ENCODE data around the gene TMCC3. TPM values are rescaled to one million over a fixed set of nuclear protein-coding genes. Genes with fewer than 3 reads are reported as not detected.

The TMCC3 gene
- total RNA-seq, 1 donor from 2014 or later, result 1.7 TPM

DNA sequence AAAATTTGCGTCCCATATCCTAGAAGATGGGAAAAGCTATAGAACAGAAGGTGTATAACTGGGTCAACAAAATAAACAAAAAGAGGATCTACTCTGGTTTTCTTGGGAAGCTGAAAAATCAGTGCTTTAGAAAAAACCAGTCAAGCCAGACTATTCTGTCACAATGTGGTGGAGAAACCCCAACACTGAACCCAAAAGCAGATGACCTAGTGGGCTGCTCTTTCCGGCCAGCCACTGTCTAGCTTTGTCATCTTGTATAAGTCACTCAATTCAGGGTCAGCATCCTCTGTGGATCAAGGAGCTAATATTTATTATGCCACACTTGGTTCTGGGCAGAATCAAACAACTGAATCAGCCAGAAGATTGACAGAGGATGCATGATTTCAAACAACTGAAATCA, 26.6 kb upstream of the TMCC3 start:
- no peaks in the 10 kb centered on the region for H3K36me3 ChIP-seq
- no peak for TF ChIP-seq CTCF (IDR thresholded peaks at IDR 0.05; ENCODE audit: borderline replicate concordance)
- no peak overlapping the region for H3K4me3 ChIP-seq
- no peaks in the 10 kb centered on the region for H3K27me3 ChIP-seq (ENCODE audit: low read depth)
- no peak overlapping the region for H3K27ac ChIP-seq (replicated peaks)
- intact Hi-C loops (cut with micrococcal nuclease), result no loop called here
- DNase-seq, result no peak
- no peaks in the 10 kb centered on the region for H3K9me3 ChIP-seq (replicated peaks)
- peaks cover 17% of the 10 kb centered on the region for H3K4me1 ChIP-seq

GRCh38 chr12:94676031-94676641, 25.8 kb upstream of the TMCC3 start:
- intact Hi-C loops (cut with micrococcal nuclease), result no loop called here
- peaks cover 17% of the 10 kb centered on the region for H3K4me1 ChIP-seq

DNA sequence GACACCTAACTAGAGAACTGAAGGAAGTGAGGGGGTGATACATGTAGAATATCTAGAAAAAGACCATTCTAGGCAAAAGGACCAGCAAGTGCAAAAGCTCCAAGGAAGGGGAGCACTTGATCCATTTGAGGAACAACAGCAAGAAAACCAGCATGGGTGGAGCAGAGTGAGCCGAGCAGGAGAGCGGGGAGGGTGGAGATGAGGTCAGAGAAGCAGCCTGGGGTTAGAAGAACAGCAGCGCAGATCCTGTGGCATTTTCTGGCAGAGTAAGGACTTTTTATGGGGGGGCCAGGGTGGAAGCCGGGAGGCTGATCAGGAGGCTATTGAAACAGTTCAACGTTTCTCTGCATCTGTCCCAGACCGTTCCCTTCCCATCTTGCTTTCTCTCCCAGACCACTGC, 24.5 kb upstream of the TMCC3 start:
- peak; percentile 34 for DNase-seq
- peak overlapping the region; percentile 21 for H3K27ac ChIP-seq (replicated peaks)
- H3K4me1 ChIP-seq, result peaks cover 17% of the 10 kb centered on the region
- no peak overlapping the region for H3K4me3 ChIP-seq
- no peaks in the 10 kb centered on the region for H3K36me3 ChIP-seq
- H3K9me3 ChIP-seq (replicated peaks), result no peaks in the 10 kb centered on the region
- no peaks in the 10 kb centered on the region for H3K27me3 ChIP-seq (ENCODE audit: low read depth)
- intact Hi-C loops (cut with micrococcal nuclease), result no loop called here
- TF ChIP-seq CTCF (IDR thresholded peaks at IDR 0.05; ENCODE audit: borderline replicate concordance), result no peak

More at GRCh38 chr12:94676031-94676641, 25.8 kb upstream of the TMCC3 start:
- H3K9me3 ChIP-seq (replicated peaks), result no peaks in the 10 kb centered on the region
- DNase-seq, result peak; percentile 19
- peak overlapping the region; percentile 3 for H3K27ac ChIP-seq (replicated peaks)
- no peaks in the 10 kb centered on the region for H3K36me3 ChIP-seq
- no peak for TF ChIP-seq CTCF (IDR thresholded peaks at IDR 0.05; ENCODE audit: borderline replicate concordance)
- H3K4me3 ChIP-seq, result no peak overlapping the region
- H3K27me3 ChIP-seq (ENCODE audit: low read depth), result no peaks in the 10 kb centered on the region

GRCh38 chr12:94674051-94674451, 23.7 kb upstream of the TMCC3 start:
- DNase-seq, result no peak
- H3K4me1 ChIP-seq, result peaks cover 17% of the 10 kb centered on the region
- intact Hi-C loops (cut with micrococcal nuclease), result no loop called here

GRCh38 chr12:94673496-94673895, 23.1 kb upstream of the TMCC3 start:
- intact Hi-C loops (cut with micrococcal nuclease), result no loop called here
- TF ChIP-seq CTCF (IDR thresholded peaks at IDR 0.05; ENCODE audit: borderline replicate concordance), result no peak
- Histone ChIP-seq H3K27ac (replicated peaks) (peak overlapping the region; percentile 19), H3K9me3 (replicated peaks) (no peaks in the 10 kb centered on the region), H3K4me3 (no peak overlapping the region), H3K27me3 (ENCODE audit: low read depth) (no peaks in the 10 kb centered on the region), H3K36me3 (no peaks in the 10 kb centered on the region), H3K4me1 (peaks cover 17% of the 10 kb centered on the region)
- DNase-seq, result no peak

More at GRCh38 chr12:94674051-94674451, 23.7 kb upstream of the TMCC3 start:
- Histone ChIP-seq H3K4me3 (no peak overlapping the region), H3K27me3 (ENCODE audit: low read depth) (no peaks in the 10 kb centered on the region), H3K36me3 (no peaks in the 10 kb centered on the region), H3K9me3 (replicated peaks) (no peaks in the 10 kb centered on the region), H3K27ac (replicated peaks) (peak overlapping the region; percentile 19)
- no peak for TF ChIP-seq CTCF (IDR thresholded peaks at IDR 0.05; ENCODE audit: borderline replicate concordance)
